Measurements from ENCODE around the gene RPS16.

Gene RPS16

DNA sequence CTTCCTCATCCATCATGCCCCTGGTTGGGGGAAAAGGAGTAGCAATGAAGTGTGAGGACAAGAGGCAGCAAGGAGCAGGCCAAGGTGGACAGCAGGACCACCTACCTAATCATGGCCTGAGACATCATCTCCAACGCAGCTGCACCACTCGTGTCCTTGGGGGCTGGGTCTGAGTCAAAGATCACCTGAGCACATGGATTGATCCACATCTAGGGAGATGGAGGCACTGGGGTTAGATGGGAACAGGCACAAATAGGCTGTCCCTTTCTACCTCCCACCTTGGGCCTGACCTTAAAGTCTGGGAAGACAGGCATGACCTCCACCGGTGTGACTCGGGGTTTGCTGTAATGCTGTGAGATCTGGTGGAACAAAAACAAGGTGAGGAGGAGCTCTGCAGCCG lies 47.1 kb downstream of the RPS16 start:
- no peak for DNase-seq (ENCODE audit: low read depth)

DNA sequence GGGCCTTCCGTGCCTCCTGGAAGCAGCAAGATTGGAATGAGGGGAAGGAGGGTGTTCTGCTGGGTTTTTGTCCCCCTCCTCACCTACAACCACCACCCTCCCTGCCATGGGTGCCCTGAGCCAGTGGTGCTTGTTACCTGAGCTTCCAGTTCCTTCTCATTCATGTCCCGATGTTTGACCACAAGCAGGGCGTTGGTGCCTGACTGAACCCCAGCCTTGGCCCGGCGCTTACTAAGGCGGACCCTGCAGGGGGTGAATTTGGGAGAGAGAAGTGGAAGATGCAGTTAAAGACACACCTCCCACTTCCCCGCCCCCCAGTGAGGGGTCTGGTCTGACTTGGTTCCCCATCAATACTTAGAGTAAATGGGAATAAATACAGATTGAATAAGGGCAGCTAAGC lies 49.2 kb downstream of the RPS16 start:
- no peak for DNase-seq (ENCODE audit: low read depth)

DNA sequence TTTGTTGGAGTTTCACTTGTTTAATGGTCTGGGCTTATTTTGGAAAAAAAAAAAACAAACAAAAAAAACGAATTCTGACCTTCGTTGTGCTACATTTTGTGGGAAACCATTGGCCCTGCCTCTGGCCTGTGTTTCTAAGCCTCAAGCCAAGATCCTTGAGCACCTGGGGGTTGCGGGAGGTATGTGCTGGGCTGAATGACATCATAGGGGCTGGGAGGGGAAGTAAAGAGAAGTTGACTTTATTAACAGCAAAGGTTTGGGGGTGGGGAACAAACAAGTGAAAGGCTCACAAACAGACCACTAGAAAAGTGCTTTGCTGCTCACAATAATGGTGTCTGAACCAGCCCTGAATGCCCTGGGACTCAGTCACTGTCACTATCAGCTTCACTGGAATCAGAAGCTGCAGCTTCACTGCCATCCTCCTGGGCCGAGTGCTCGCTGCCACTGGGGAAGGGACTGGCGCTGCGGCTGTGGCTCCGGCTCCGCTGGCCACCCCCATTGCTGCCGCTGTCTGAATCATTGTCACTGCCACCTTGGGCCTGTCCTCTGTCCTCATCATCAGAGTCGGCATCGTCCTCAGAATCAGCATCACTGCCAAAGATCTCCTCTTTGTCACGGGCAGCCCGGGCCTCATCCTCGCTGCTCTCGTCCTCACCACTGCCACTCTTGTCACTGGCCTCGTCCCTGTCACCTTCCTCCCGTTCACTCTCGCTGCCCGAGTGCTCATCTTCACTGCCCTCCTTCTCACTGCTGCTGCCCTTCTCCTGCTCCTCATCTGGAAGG lies 49.9 kb downstream of the RPS16 start:
- DNase-seq (ENCODE audit: low read depth), result no peak

GRCh38 chr19:39384839-39385568 lies 50.7 kb downstream of the RPS16 start:
- DNase-seq (ENCODE audit: low read depth), result no peak
